Glutamatergic neuron (in vitro differentiated cells): ENCODE results near the gene TMEM125. TPM values are rescaled to one million over a fixed set of nuclear protein-coding genes. Genes with fewer than 3 reads are reported as not detected.

Experiments
- DNase-seq: peaks from one replicate; pipeline ENCODE4 v3.0.0; 2022
- H3K27ac Mint-ChIP-seq: one replicate; pipeline ENCODE4 v1.8.0; 2020; ENCODE audit warnings: mild to moderate bottlenecking, mixed read lengths, inconsistent platforms; ENCODE audit not compliant: unreplicated experiment
- H3K27me3 Mint-ChIP-seq: one replicate; pipeline ENCODE4 v1.8.0; 2020; ENCODE audit warnings: mild to moderate bottlenecking, moderate library complexity, mixed read lengths, inconsistent platforms; ENCODE audit not compliant: unreplicated experiment
- H3K36me3 Mint-ChIP-seq: one replicate; pipeline ENCODE4 v1.8.0; 2020; ENCODE audit warnings: mild to moderate bottlenecking, mixed read lengths, inconsistent platforms; ENCODE audit not compliant: unreplicated experiment
- H3K4me1 Mint-ChIP-seq: one replicate; pipeline ENCODE4 v1.8.0; 2020; ENCODE audit warnings: mild to moderate bottlenecking, low read depth, mixed read lengths, inconsistent platforms; ENCODE audit not compliant: unreplicated experiment
- H3K4me3 Mint-ChIP-seq: one replicate; pipeline ENCODE4 v1.8.0; 2020; ENCODE audit warnings: mild to moderate bottlenecking, mixed read lengths, inconsistent platforms; ENCODE audit not compliant: unreplicated experiment
- H3K9me3 Mint-ChIP-seq: one replicate; pipeline ENCODE4 v1.8.0; 2020; ENCODE audit warnings: mild to moderate bottlenecking, moderate library complexity, mixed read lengths, inconsistent platforms; ENCODE audit not compliant: unreplicated experiment
- CTCF ChIP-seq: fragments of 200-600 bp; sonication (generic); IDR thresholded peaks from one replicate; pipeline ENCODE4 v1.5.0; 2021; ENCODE audit not compliant: partially characterized antibody, unreplicated experiment
- total RNA-seq: library from RNA; stranded (reverse); fragmentation: NEBNext Ultra II Directional; extraction: Animal tissue kit (Norgen Biotek cat#: 25700); gene quantifications from one replicate; pipeline ENCODE4 v1.2.1, GENCODE V29; 2021; ENCODE audit not compliant: unreplicated experiment

TMEM125 gene
- total RNA-seq, 1 donor from 2014 or later, result not detected

- Mint-ChIP-seq H3K4me3 (no peak overlapping the region), H3K27ac (no peak overlapping the region)
- no peak for DNase-seq
These were observed 6.2 kb downstream of the TMEM125 start for GRCh38 chr1:43275826-43276620.

GRCh38 chr1:43276673-43277072, 6.9 kb downstream of the TMEM125 start:
- peaks cover 4% of the 10 kb centered on the region for H3K27me3 Mint-ChIP-seq
- no peaks in the 10 kb centered on the region for H3K36me3 Mint-ChIP-seq
- H3K27ac Mint-ChIP-seq, result peak overlapping the region; percentile 20
- no peak for DNase-seq
- TF ChIP-seq CTCF, result no peak
- H3K4me1 Mint-ChIP-seq, result peaks cover 5% of the 10 kb centered on the region
- H3K4me3 Mint-ChIP-seq, result no peak overlapping the region
- peaks cover 5% of the 10 kb centered on the region for H3K9me3 Mint-ChIP-seq

More at GRCh38 chr1:43275826-43276620, 6.2 kb downstream of the TMEM125 start:
- Mint-ChIP-seq H3K36me3 (no peaks in the 10 kb centered on the region), H3K4me1 (peaks cover 5% of the 10 kb centered on the region), H3K9me3 (peaks cover 5% of the 10 kb centered on the region), H3K27me3 (peaks cover 5% of the 10 kb centered on the region)
- no peak for TF ChIP-seq CTCF

GRCh38 chr1:43277116-43277876, 7.5 kb downstream of the TMEM125 start:
- no peak overlapping the region for H3K4me3 Mint-ChIP-seq
- no peaks in the 10 kb centered on the region for H3K36me3 Mint-ChIP-seq
- peaks cover 5% of the 10 kb centered on the region for H3K4me1 Mint-ChIP-seq
- DNase-seq, result no peak
- H3K27me3 Mint-ChIP-seq, result peaks cover 7% of the 10 kb centered on the region
- H3K9me3 Mint-ChIP-seq, result peaks cover 5% of the 10 kb centered on the region
- peak overlapping the region; percentile 20 for H3K27ac Mint-ChIP-seq
- no peak for TF ChIP-seq CTCF

- Mint-ChIP-seq H3K27ac (no peak overlapping the region), H3K4me3 (no peak overlapping the region), H3K4me1 (peaks cover 5% of the 10 kb centered on the region), H3K9me3 (peaks cover 4% of the 10 kb centered on the region), H3K27me3 (peaks cover 8% of the 10 kb centered on the region), H3K36me3 (no peaks in the 10 kb centered on the region)
- DNase-seq, result no peak
- no peak for TF ChIP-seq CTCF
These were observed 9.4 kb downstream of the TMEM125 start for GRCh38 chr1:43279161-43279560.

GRCh38 chr1:43279666-43280065, 9.9 kb downstream of the TMEM125 start:
- Mint-ChIP-seq H3K27me3 (peaks cover 10% of the 10 kb centered on the region), H3K4me3 (no peak overlapping the region), H3K4me1 (peaks cover 5% of the 10 kb centered on the region), H3K9me3 (peaks cover 4% of the 10 kb centered on the region), H3K36me3 (no peaks in the 10 kb centered on the region), H3K27ac (no peak overlapping the region)
- DNase-seq, result no peak
- TF ChIP-seq CTCF, result no peak
